GM18505 (cell line): ENCODE measurements around the gene SDHB.
"Not testable (repeated sequence)": the region's sequence is repeated elsewhere in the genome, so short reads cannot be mapped to it uniquely, and the experiment has no call there.

ENCODE experiments used
- ATAC-seq: cut with Tn5 transposase; IDR thresholded peaks from one replicate; pipeline ENCODE4 v1.9.1; 2021; ENCODE audit not compliant: unreplicated experiment
- POLR2A ChIP-seq: IDR thresholded peaks from 4 replicates; pipeline ENCODE4 v1.6.1; 2011; ENCODE audit warnings: borderline replicate concordance; ENCODE audit not compliant: insufficient read depth, insufficient read length; ENCODE audit errors: extremely low read depth

The SDHB gene

DNA sequence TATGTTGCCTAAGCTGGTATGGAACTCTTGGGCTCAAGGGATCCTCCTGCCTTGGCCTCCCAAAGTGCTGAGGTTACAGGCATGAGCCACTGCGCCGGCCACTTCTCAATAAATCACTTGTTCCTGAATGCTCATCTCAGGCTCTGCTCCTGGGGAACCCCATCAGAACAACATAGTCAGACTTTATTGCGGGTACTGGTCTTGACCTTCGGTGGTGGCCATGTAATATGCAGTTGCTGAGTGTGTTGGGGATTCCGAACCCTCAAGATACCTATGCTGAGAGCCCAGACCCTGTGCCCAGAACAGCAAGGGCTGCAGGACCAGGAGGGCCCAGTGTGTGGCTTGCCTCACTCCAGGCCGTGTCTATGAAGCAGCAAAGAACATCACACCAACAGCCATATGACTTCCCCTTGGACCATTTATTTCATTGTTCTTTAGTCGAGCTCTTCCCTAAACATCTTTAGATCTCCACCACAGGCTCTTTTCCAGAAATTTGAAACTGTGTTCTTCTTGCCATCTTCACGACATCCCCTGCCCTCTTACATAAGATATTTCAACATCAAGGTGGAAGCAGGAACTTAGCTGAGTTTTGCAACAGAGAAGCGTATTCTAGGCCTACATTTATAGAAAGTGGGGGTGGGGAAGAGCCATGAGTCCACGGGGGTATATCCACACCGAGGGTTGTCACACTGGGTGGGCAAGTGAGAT, 12.7 kb upstream of the SDHB start:
- TF ChIP-seq POLR2A: no peak

DNA sequence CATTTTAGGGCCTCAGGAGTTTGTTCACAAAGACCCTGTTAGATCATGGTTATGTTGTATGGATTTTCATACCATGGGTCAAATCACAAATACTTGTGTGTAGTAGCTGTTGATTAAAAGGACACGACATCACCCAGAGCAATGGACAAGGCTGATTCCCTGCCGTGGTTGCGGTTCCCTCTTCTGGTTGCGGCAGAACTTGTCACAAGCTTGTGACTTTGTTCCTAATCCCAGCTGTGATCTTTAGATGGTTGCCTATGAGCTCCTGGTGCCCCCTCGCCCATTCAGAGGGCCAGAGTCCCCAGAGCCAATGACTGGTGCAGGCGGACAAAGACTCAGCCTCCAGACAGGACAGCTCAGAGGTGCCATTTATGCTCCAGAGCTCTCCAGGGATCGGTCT, 11.8 kb upstream of the SDHB start:
- no peak for TF ChIP-seq POLR2A

More for the DNA sequence above, 12.7 kb upstream of the SDHB start:
- no peak for ATAC-seq

DNA sequence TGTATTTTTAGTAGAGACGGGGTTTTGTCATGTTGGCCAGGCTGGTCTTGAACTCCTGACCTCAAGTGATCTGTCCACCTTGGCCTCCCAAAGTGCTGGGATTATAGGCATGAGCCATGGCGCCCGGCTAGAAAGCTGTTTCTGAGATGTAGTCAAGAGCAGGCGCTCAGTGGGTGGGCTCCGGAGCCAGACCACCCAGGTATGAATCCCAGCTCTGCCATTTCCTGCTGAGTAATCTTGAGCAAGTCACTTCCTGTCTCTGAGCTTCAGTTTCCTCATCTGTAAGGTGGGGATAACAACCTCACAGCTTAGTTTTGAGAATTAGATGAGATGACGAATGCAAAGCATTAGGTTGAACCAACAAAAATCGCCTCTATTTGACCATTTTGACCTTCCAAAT, 8.9 kb upstream of the SDHB start:
- not testable (repeated sequence) for ATAC-seq

More for the DNA sequence above, 11.8 kb upstream of the SDHB start:
- no peak for ATAC-seq

DNA sequence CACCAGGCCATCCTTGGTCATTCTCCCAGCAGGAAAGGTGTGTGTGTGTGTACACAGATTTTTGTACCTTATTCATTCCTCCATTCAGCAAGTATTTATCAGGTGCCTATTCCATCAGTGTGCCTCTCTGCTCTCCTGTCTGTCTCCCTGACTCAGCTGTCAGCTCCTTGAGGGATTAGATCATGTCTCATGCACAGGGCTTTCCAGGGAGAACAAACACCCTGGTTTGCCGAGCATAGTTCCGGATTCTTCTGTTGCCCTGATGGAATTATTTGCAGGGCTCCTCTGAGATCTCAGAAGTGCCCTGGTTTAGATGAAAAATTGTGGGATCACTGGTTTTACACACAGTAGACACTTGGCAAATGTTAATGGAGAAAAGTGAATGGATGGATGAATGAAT, 8.1 kb upstream of the SDHB start:
- no peak for ATAC-seq
- no peak for TF ChIP-seq POLR2A

DNA sequence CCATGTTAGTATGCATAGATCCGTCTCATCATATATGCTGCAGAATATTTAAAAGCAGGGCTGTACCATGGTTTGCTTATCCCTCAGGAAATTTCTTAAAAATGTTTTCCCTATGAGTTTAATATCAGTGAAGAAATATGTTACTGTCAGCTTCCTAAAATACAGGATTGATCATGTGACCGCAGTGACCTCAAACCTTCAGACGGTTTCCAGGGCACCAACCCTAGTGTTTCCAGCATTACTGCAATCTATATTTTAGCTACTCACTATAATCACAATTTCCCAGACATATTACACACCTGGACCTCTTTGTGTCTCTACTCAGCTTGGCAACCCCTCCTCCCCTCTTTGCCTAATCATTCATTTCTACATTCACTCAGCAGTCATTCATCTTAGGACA, 7.7 kb upstream of the SDHB start:
- no peak for TF ChIP-seq POLR2A

DNA sequence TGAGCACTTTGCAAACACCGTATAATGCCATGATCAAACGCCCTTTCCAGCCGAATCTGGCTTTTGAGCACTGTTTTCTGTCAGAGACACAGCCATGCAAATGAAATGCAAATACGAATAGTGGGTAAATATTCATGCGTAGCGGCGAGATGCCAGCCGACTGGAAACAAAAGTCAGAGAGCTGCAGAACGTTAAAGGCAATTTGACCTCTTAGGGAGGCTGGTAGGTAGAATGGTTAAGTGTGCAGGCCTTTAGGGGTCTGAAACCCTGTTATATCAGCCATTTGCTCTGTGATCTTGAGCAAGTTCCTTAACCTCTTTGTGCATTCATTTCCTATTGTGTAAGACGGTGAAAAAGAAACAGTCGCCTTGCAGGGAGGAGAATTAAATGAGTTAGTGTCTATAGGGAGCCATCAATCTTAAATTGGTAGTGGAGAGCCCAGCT, 6.5 kb upstream of the SDHB start:
- ATAC-seq: no peak
- TF ChIP-seq POLR2A: no peak

More for the DNA sequence above, 7.7 kb upstream of the SDHB start:
- ATAC-seq: no peak

DNA sequence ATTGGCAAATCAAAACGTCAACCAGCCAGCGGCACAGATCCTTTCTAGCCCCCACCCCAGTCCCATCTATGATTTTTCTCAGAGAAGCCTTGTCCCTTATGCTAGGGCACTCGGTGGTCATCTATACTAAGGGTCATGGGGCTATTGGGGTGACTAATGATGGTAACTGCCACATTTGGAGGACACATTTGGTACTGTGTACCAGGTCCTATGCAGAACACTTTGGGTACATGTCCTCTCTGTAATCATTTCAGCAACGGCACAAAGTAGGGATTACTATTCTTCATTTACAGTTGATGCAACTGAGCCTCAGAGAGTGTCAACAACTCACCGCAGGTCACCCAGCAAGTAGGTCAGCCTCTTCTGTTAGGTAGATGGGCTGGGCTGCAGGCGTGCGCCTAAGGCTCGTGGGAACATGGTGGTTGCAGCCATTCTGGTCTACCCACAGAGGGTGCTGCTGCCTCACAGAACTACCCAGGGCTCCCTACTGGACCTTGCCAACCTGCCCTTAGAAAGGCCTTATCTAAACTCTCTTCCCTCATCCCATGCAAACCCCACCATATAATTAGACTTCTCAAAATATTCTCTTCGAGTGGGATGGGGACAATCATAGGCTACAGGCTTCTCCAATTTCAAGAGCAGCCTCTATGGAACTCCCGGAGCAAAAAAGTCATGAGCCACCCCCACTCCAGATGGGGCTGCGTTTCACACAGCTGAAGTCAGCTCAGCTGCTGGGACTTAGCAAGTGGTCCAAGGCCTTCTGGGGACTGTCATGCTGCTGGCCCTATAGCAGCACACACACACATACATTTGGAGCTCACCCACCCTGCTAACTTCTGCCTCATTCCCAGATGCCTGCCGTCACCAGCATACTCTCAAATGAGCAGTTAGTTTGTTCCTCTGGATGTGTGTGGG, 5.8 kb upstream of the SDHB start:
- ATAC-seq: no peak
- TF ChIP-seq POLR2A: no peak

DNA sequence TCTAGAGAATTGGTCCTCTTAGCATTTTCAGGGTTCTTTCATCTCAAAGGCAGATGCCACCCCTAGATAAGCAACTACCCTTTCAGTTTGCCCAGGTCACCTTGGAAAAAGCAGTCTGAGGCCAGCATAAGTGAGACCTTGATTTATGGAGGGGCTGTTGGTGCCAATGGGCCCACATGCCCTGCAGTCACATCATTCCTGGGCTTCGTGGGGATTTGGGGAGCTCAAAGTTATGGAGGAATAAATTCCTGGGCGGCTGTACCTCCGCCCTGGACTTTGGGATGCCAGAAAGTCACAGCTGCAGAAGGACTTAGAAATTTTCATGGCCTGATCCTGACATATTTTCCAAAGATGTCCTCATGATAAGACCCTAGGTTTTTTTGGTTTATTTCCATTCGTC, 2.7 kb upstream of the SDHB start:
- no peak for TF ChIP-seq POLR2A
- ATAC-seq: no peak

DNA sequence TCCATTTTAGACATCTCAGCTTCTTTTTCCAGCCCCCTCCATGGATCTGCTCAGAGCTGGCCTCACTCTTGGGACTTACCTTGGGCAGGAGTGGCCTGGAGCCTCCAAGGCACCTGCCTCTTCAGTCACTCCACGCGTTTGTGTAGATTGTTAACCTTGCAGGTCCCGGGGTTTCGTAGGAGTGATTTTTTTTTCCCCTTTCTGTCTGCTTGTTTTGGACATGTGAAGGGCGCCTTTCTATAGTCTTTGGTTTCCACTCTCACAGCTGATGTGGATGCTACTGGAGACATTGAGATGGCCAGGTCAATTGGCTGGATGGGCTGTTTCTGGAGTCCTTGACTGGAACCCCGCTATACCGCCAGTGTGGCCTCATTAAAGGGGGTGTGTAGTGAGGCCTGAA, 2.0 kb upstream of the SDHB start:
- no peak for ATAC-seq
- TF ChIP-seq POLR2A: no peak

DNA sequence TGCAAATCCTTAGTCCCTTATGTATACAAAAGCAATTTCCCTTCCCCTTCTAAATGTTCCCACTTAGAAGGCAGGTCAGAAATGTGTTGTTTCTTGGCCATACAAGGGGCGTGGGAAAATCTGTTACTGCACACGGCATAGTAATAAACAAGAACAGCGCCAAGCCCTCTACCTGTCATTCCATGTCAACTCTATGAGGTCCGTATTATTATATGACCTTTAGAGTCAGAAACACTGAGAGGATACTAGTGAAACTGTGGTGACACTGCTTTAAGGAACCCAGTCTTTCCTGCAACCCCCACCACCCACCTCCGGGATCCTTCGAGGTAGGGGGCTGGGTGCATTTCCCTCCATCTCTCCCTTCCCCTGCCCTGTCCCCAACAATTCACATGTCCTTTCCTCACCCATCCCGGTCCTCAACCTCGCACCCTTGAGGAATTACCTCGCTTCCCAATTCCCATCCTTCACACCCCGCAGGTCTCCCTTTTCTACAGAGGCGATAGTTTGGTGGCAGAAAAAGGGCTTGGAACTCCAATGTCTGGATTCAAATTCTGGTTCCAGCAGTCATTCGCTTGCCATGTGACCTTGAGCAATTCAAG, 647 bp downstream of the SDHB start:
- no peak for ATAC-seq
- no peak for TF ChIP-seq POLR2A

DNA sequence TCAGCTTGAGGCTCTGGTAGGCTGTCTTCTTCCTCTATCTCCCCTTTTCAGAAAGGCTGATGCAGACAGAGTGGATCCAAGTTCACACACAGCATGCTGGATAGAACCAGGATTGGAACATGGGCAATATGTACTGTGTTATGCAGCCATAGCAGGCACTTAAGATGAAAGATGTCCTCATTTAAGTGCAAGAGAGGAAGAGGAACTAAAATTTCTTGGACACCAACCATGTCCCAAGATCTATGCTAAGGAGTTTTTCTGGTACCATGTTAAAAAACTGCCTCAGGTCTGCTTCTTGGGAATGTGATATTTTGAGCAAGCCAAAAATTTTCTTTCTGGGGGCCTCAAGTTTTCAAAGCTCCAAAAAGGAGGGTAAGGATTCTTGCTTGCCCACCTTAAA, 1.2 kb downstream of the SDHB start:
- TF ChIP-seq POLR2A: no peak
- no peak for ATAC-seq

DNA sequence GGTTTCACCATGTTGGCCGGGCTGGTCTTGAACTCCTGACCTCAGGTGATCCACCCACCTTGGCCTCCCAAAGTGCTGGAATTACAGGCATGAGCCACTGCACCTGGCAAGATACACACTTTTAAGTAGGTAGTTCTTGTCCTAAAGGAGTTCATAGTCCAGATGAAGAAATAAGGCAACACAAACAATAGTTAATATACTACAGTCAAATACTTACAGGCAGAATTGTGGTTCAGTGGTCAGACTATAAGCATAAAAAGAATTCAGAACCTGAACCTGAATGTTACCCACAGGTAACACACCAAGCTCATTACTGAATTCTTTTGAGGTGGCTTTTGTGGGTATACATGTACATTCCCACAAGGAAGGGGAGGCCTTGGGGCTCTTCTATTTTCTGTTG, 1.8 kb downstream of the SDHB start:
- ATAC-seq: no peak
- TF ChIP-seq POLR2A: no peak

DNA sequence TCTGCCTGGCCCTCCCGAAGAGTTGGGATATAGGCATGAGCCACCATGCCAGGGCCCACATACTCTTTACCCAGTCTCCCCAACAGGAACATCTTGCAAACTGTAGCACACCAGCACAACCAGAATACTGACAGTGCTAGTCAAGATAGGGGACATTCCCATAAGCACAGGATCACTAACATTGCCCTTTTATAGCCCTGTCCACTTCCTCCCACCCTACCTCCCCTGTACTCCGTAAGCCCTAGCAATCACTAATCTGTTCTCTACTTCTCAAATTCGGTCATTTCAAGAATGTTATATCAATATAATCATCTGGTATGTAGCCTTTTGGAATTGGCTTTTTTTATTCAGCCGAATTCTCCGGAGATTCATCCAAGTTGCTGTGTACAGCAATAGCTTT, 5.9 kb downstream of the SDHB start:
- no peak for TF ChIP-seq POLR2A
- ATAC-seq: no peak

DNA sequence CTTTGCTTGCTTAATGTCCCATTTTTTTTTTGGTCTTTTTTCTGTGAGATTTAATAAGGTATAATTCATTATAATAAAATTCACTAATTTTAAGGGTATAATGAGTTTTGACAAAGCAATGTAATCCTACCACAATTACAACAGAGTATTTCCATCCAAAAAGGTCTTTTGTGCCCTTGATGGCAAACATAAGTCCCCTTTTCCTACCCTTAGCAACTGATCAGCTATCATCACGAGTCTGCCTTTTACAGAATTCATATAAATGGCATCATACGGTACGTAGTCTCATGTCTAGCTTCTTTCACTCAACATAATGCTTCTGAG, 7.5 kb downstream of the SDHB start:
- TF ChIP-seq POLR2A: no peak
- ATAC-seq: no peak

DNA sequence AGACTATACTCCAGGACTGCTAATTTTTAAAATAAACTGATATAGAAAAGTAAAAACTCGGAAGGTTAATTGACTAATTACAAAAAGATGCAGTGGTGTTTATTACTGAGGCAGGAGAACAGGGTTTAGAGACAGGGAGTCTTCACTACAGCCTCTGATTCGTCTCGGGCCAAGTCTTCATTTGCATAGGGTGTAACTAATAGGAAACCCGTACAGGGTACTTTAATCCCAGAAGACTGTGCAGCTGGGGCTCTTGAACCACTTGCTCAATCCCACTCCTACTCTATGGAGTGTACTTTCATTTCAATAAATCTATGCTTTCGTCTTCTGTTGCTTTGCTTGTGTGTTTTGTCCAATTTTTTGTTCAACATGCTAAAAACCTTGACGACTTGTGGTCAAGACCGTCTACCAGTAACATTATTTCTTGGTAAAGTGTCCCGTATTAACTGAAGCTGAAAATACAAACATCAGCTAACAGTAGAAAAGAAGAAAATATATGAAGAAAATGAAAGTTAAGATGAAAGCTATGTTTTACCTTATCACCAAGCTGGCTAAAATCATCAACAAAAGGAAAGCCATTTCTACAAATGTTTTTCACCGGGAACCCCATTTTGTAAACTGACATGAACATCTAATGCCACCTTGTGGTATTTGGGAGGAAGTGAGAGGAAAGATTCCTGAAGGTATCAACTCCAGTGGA, 8.0 kb downstream of the SDHB start:
- ATAC-seq: no peak
- no peak for TF ChIP-seq POLR2A
